ENCODE measurements around the gene NFRKB. TPM values are rescaled to one million over a fixed set of nuclear protein-coding genes. Genes with fewer than 3 reads are reported as not detected.

NFRKB gene
- total and polyA plus RNA-seq, 11 donors = 5.0 to 23.1 (median 12.1) TPM

- H3K9me3 ChIP-seq = no peaks in the 10 kb centered on the region
- peaks cover 0 to 89% (median 51%) of the 10 kb centered on the region in 9 donors for H3K36me3 ChIP-seq
- DNase-seq (no peak), ATAC-seq (no peak)
- WGBS, 4 donors = 90 to 95% (median 94%) methylated on average over 8 of the region's 8 CpGs
- no peak for TF ChIP-seq POLR2A (IDR thresholded peaks at IDR 0.05)
- TF ChIP-seq, protein P1, sequence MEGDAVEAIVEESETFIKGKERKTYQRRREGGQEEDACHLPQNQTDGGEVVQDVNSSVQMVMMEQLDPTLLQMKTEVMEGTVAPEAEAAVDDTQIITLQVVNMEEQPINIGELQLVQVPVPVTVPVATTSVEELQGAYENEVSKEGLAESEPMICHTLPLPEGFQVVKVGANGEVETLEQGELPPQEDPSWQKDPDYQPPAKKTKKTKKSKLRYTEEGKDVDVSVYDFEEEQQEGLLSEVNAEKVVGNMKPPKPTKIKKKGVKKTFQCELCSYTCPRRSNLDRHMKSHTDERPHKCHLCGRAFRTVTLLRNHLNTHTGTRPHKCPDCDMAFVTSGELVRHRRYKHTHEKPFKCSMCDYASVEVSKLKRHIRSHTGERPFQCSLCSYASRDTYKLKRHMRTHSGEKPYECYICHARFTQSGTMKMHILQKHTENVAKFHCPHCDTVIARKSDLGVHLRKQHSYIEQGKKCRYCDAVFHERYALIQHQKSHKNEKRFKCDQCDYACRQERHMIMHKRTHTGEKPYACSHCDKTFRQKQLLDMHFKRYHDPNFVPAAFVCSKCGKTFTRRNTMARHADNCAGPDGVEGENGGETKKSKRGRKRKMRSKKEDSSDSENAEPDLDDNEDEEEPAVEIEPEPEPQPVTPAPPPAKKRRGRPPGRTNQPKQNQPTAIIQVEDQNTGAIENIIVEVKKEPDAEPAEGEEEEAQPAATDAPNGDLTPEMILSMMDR (IDR thresholded peaks at IDR 0.05) = no peak
- H3K27ac ChIP-seq = no peak overlapping the region
- no peaks in the 10 kb centered on the region for H3K4me1 ChIP-seq
- no peaks in the 10 kb centered on the region for H3K27me3 ChIP-seq
- intact Hi-C loops (cut with DNase I) = no loop called here
- no peak overlapping the region for H3K4me3 ChIP-seq
Measured at GRCh38 chr11:129905402-129905801, 10.0 kb upstream of the NFRKB start.

DNA sequence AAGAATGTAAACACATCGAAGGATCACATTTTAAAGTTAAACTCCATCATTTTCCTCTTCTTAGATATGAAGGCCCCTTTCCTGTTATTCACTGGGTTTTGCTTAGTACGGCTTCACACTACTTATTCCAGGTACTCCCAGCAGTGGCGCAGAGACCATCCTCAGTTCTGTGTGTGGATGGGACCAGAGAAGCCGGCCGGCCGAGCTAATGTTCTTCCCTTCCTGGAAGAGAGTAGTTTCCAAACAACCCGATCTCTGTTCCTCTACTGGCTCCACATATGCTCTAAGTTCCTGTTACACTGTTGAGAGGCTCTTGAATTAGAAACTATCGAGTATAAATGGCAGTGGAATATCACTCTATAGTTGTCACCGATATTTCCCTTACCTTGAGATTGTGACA is 684 bp upstream of the NFRKB start:
- TF ChIP-seq POLR2A (IDR thresholded peaks at IDR 0.05) = no peak
- TF ChIP-seq, protein P1 (IDR thresholded peaks at IDR 0.05) = no peak
- Histone ChIP-seq H3K36me3 (peaks cover 0 to 36% (median 20%) of the 10 kb centered on the region in 9 donors), H3K27ac (peak overlapping the region in 11 of 12 donors; percentile 32 to 87 (median 80)), H3K4me3 (peak overlapping the region; percentile 61 to 97 (median 82)), H3K4me1 (peaks cover 0 to 19% (median 11%) of the 10 kb centered on the region in 12 donors), H3K9me3 (no peaks in the 10 kb centered on the region), H3K27me3 (no peaks in the 10 kb centered on the region)
- ATAC-seq = peak in 2 of 4 donors; percentile 11 to 19
- intact Hi-C loops (cut with DNase I) = loop anchor here in 1 of 10 donors (10.0 kb wide), 1 partner anchor 1019 kb away; the partner anchor contains the start of gene SNX19
- DNase-seq = peak in 1 of 5 donors; percentile 42
- 71 to 75% (median 73%) methylated on average over 9 of the region's 9 CpGs for WGBS, 4 donors

DNA sequence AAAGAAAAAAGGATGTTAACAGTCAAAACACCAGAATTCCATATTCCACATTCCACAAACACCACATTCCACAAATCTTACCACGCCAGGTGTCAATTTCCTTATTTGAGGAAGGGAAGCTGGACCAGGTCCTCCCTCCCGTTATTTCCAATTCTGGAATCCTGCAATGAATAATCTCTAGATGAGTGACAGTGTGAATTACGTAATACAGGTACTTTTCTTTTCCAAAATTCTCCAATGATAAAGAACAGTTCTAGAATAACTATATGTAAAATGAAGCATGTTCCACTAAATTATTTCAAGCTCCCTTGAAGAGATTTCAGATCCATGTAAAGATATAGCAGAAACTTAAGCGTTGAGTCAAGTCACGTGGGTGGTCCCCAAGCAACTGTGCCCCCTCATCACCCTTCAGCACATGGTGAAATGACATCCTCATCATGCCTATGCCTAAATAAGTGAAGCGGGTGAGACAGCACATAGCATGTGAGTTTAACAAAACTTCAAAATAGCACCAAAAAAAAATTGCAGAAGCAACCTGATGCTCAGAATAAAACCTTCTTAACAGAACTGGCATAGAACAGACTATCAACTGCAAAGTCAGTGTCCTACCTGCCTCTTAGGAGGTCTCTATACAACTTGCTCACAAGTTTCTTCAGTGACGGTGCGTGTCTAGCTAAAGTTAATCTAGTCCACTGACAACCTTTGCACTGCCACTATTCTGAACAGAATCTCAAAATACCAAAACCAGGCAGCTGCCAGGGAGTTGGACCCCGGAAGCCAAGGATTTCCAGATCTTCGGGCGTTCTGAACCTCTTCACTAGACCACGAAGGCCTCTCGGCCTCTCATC is 876 bp downstream of the NFRKB start:
- intact Hi-C loops (cut with DNase I) = loop anchor here in 1 of 10 donors (10.0 kb wide), 1 partner anchor 1020 kb away; the partner anchor contains the start of gene SNX19
- WGBS, 4 donors = 26 to 28% (median 26%) methylated on average over 13 of the region's 13 CpGs
- peak overlapping the region in 9 of 12 donors; percentile 58 to 87 (median 82) for H3K27ac ChIP-seq
- TF ChIP-seq POLR2A (IDR thresholded peaks at IDR 0.05) = no peak
- TF ChIP-seq, protein P1 (IDR thresholded peaks at IDR 0.05) = no peak
- peak in 3 of 4 donors; percentile 11 to 20 (median 14) for ATAC-seq
- peaks cover 0 to 38% (median 28%) of the 10 kb centered on the region in 9 donors for H3K36me3 ChIP-seq
- H3K9me3 ChIP-seq = no peaks in the 10 kb centered on the region
- H3K27me3 ChIP-seq = no peaks in the 10 kb centered on the region
- H3K4me1 ChIP-seq = peaks cover 0 to 19% (median 11%) of the 10 kb centered on the region in 12 donors
- H3K4me3 ChIP-seq = peak overlapping the region; percentile 61 to 97 (median 82)
- DNase-seq = no peak

GRCh38 chr11:129888451-129888850 is 6.9 kb downstream of the NFRKB start:
- 82 to 88% (median 84%) methylated on average over 5 of the region's 5 CpGs for WGBS, 4 donors
- peaks cover 4 to 96% (median 88%) of the 10 kb centered on the region in 9 donors for H3K36me3 ChIP-seq
- DNase-seq = no peak
- H3K4me3 ChIP-seq = no peak overlapping the region
- H3K27me3 ChIP-seq = no peaks in the 10 kb centered on the region
- no peak overlapping the region for H3K27ac ChIP-seq
- H3K9me3 ChIP-seq = no peaks in the 10 kb centered on the region
- ATAC-seq = no peak
- intact Hi-C loops (cut with DNase I) = no loop called here
- TF ChIP-seq, protein P1 (IDR thresholded peaks at IDR 0.05) = no peak
- TF ChIP-seq POLR2A (IDR thresholded peaks at IDR 0.05) = no peak
- peaks cover 0 to under 1% (median 0%) of the 10 kb centered on the region in 12 donors for H3K4me1 ChIP-seq
